ENCODE data around the gene AUTS2. TPM values are rescaled to one million over a fixed set of nuclear protein-coding genes. Genes with fewer than 3 reads are reported as not detected.

Gene AUTS2
- polyA plus RNA-seq, 1 experiment = 0.54 TPM

- DNase-seq (ENCODE audit: low read depth) = no peak
- ChIA-PET CTCF (no interaction called here), POLR2A (no interaction called here)
- Histone ChIP-seq H3K4me3 (ENCODE audit: low read depth, low read length) (no peak overlapping the region), H3K27me3 (ENCODE audit: control insufficient read depth, insufficient read depth, low read length) (no peaks in the 10 kb centered on the region), H3K36me3 (ENCODE audit: control insufficient read depth, insufficient read depth, low read length) (no peaks in the 10 kb centered on the region)
- no peak for TF ChIP-seq CTCF (IDR thresholded peaks at IDR 0.05; ENCODE audit: insufficient read depth, low read depth, low read length)
Observed at GRCh38 chr7:69768986-69769595, 170.8 kb downstream of the AUTS2 start.

GRCh38 chr7:69769826-69770225 is 171.6 kb downstream of the AUTS2 start:
- Histone ChIP-seq H3K36me3 (ENCODE audit: control insufficient read depth, insufficient read depth, low read length) (no peaks in the 10 kb centered on the region), H3K4me3 (ENCODE audit: low read depth, low read length) (no peak overlapping the region), H3K27me3 (ENCODE audit: control insufficient read depth, insufficient read depth, low read length) (no peaks in the 10 kb centered on the region)
- CTCF ChIA-PET = no interaction called here
- POLR2A ChIA-PET = no interaction called here
- TF ChIP-seq CTCF (IDR thresholded peaks at IDR 0.05; ENCODE audit: insufficient read depth, low read depth, low read length) = no peak
- DNase-seq (ENCODE audit: low read depth) = no peak

- no peak for TF ChIP-seq CTCF (IDR thresholded peaks at IDR 0.05; ENCODE audit: insufficient read depth, low read depth, low read length)
- CTCF ChIA-PET = no interaction called here
- POLR2A ChIA-PET = no interaction called here
- H3K27me3 ChIP-seq (ENCODE audit: control insufficient read depth, insufficient read depth, low read length) = no peaks in the 10 kb centered on the region
- no peak for DNase-seq (ENCODE audit: low read depth)
- H3K4me3 ChIP-seq (ENCODE audit: low read depth, low read length) = no peak overlapping the region
- H3K36me3 ChIP-seq (ENCODE audit: control insufficient read depth, insufficient read depth, low read length) = no peaks in the 10 kb centered on the region
Observed at GRCh38 chr7:69770613-69771012, 172.3 kb downstream of the AUTS2 start.

- H3K36me3 ChIP-seq (ENCODE audit: control insufficient read depth, insufficient read depth, low read length) = no peaks in the 10 kb centered on the region
- H3K27me3 ChIP-seq (ENCODE audit: control insufficient read depth, insufficient read depth, low read length) = no peaks in the 10 kb centered on the region
- no peak for DNase-seq (ENCODE audit: low read depth)
- ChIA-PET POLR2A (no interaction called here), CTCF (no interaction called here)
- no peak for TF ChIP-seq CTCF (IDR thresholded peaks at IDR 0.05; ENCODE audit: insufficient read depth, low read depth, low read length)
- no peak overlapping the region for H3K4me3 ChIP-seq (ENCODE audit: low read depth, low read length)
Observed at GRCh38 chr7:69772718-69773436, 174.6 kb downstream of the AUTS2 start.

- no peak for DNase-seq (ENCODE audit: low read depth)
- ChIA-PET POLR2A (no interaction called here), CTCF (interaction anchor here (0.7 kb wide), 1 partner anchor 925 kb away, joined by 3 read pairs; no protein-coding TSS in a partner anchor)
- Histone ChIP-seq H3K36me3 (ENCODE audit: control insufficient read depth, insufficient read depth, low read length) (no peaks in the 10 kb centered on the region), H3K27me3 (ENCODE audit: control insufficient read depth, insufficient read depth, low read length) (no peaks in the 10 kb centered on the region), H3K4me3 (ENCODE audit: low read depth, low read length) (no peak overlapping the region)
- TF ChIP-seq CTCF (IDR thresholded peaks at IDR 0.05; ENCODE audit: insufficient read depth, low read depth, low read length) = no peak
Observed at GRCh38 chr7:69773535-69774225, 175.4 kb downstream of the AUTS2 start.

Measured in BJ (cell line).